Effector memory CD8-positive, alpha-beta T cell (primary cell): ENCODE results near the gene TPSG1.
"Not testable (repeated sequence)": the region's sequence is repeated elsewhere in the genome, so short reads cannot be mapped to it uniquely, and the experiment has no call there.

Source experiments
- ATAC-seq: fragments of 150-1000 bp; cut with Tn5 transposase; replicated peaks from 2 replicates; pipeline ENCODE4 v1.10.0; 2021; ENCODE audit warnings: mild to moderate bottlenecking, moderate library complexity
- DNase-seq, 3 experiments: peaks; one replicate each; pipeline ENCODE4 v3.0.0; 2021
- H3K27ac Mint-ChIP-seq, 2 donors: one replicate each; pipeline ENCODE4 v1.8.0; 2022; ENCODE audit warnings: mild to moderate bottlenecking in 2 of 2, mixed read lengths in 2 of 2, moderate library complexity in 2 of 2
- H3K27me3 Mint-ChIP-seq, 2 donors: one replicate each; pipeline ENCODE4 v1.8.0; 2022; ENCODE audit warnings: mixed read lengths in 2 of 2
- H3K36me3 Mint-ChIP-seq: one replicate; pipeline ENCODE4 v1.8.0; 2022; ENCODE audit warnings: mild to moderate bottlenecking, moderate library complexity, mixed read lengths; ENCODE audit not compliant: insufficient read depth
- H3K4me1 Mint-ChIP-seq, 2 donors: one replicate each; pipeline ENCODE4 v1.8.0; 2022; ENCODE audit warnings: low read depth in 2 of 2, mixed read lengths in 2 of 2
- H3K4me3 Mint-ChIP-seq, 2 donors: one replicate each; pipeline ENCODE4 v1.8.0; 2022; ENCODE audit warnings: mild to moderate bottlenecking in 2 of 2, mixed read lengths in 2 of 2, moderate library complexity in 2 of 2
- H3K9me3 Mint-ChIP-seq, 2 donors: one replicate each; pipeline ENCODE4 v1.8.0; 2022; ENCODE audit warnings: mixed read lengths in 2 of 2
- total RNA-seq, 9 experiments: gene quantifications; one replicate each; lab custom pipeline; 2026; lab: John Stamatoyannopoulos, UW

Gene TPSG1
- 0 reads per million in 9 experiments for total RNA-seq

GRCh38 chr16:1225051-1225451 is at the start of gene TPSG1:
Gene TPSG1 (minus strand): TSS chr16:1225268. CDS start chr16:1225252, 16 bp downstream.
- peaks cover 0 to 1% of the 10 kb centered on the region in 2 donors for H3K4me1 Mint-ChIP-seq
- no peak for DNase-seq
- no peaks in the 10 kb centered on the region for H3K9me3 Mint-ChIP-seq
- H3K4me3 Mint-ChIP-seq, result no peak within 1 kb of the TSS
- H3K36me3 Mint-ChIP-seq, result no peaks in the 10 kb centered on the region
- H3K27ac Mint-ChIP-seq, result no peak within 1 kb of the TSS
- H3K27me3 Mint-ChIP-seq, result peaks cover 10 to 25% of the 10 kb centered on the region in 2 donors
- ATAC-seq, result no peak

DNA sequence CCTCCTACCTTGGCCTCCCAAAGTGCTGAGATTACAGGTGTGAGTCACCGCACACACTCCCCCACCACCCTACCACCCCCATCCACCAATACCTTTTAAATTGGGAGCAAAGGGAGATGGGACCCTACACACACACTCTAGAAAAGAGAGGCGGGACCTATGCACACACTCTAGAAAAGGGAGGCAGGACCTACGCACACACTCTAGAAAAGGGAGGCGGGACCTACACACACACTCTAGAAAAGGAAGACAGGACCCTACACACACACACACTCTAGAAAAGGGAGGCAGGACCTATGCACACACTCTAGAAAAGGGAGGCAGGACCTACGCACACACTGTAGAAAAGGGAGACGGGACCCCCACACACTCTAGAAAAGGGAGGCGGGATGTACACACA is 49.7 kb upstream of the TPSG1 start:
- Mint-ChIP-seq H3K27ac (no peak overlapping the region), H3K36me3 (peaks cover 2% of the 10 kb centered on the region), H3K4me1 (peaks cover 0 to 6% of the 10 kb centered on the region in 2 donors), H3K4me3 (no peak overlapping the region), H3K27me3 (peaks cover 26 to 84% of the 10 kb centered on the region in 2 donors), H3K9me3 (no peaks in the 10 kb centered on the region)
- DNase-seq, result no peak
- no peak for ATAC-seq

DNA sequence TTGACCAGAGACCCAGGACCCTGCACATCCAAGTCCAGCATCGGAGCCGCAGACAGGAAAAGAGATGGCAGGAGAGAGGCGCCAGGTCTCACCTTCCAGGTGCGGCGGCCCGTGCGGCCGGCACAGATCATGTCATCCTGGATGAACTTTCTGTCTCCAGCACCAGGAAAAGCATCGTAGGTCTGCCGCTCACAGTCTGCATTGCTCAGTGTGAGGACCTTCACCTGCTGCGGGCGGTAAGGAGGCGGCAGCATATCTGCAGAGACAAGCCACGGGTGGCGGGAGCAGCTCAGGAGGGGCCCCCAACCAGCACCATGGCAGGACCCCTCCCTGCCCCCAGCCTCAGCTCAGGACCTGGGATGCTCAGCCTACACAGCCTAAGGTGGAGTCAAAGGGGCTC is 48.7 kb upstream of the TPSG1 start:
- H3K27me3 Mint-ChIP-seq, result peaks cover 29 to 83% of the 10 kb centered on the region in 2 donors
- ATAC-seq, result no peak
- H3K4me3 Mint-ChIP-seq, result no peak overlapping the region

DNA sequence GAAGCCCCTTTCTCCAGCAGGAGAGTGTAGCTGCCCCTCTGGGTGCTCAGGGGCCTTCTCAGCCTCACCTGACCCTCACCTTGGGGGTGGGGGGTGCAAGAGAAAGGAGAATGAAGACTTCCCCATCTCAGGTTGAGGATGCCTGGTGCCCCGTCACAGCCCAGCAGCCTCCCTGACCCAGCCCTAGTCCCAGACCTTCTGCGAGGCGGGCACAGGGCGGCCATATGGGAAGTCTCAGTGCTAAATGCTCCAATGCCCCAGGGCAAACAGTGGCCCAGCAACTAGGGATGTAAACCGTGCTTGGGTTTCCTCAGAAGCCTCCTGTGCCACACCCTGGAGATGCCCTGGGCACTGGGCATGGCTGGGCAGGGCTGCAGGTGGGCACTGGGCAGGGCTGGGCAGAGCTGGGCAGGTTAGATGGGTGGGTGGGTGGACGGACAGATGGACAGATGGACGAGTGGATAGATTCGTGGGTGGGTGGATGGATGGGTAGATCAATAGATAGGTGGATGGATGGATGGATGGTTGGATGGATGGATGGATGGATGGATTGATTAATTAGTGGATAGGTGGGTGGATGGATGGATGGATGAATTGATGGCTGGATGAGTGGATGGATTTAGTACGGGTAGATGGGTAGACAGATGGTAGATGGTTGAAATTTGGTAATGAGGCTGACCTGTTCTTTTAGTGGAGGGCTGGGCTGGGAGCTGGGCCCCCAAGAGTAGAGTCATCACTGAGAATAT is 47.6 kb upstream of the TPSG1 start:
- H3K36me3 Mint-ChIP-seq, result no peaks in the 10 kb centered on the region
- H3K9me3 Mint-ChIP-seq, result no peaks in the 10 kb centered on the region
- H3K27me3 Mint-ChIP-seq, result peaks cover 25 to 71% of the 10 kb centered on the region in 2 donors
- H3K4me1 Mint-ChIP-seq, result peaks cover 0 to 6% of the 10 kb centered on the region in 2 donors
- no peak for DNase-seq
- H3K4me3 Mint-ChIP-seq, result no peak overlapping the region
- H3K27ac Mint-ChIP-seq, result no peak overlapping the region
- ATAC-seq, result no peak

More for the DNA sequence above, 48.7 kb upstream of the TPSG1 start:
- Mint-ChIP-seq H3K36me3 (no peaks in the 10 kb centered on the region), H3K9me3 (no peaks in the 10 kb centered on the region), H3K4me1 (peaks cover 0 to 6% of the 10 kb centered on the region in 2 donors), H3K27ac (no peak overlapping the region)
- no peak for DNase-seq

DNA sequence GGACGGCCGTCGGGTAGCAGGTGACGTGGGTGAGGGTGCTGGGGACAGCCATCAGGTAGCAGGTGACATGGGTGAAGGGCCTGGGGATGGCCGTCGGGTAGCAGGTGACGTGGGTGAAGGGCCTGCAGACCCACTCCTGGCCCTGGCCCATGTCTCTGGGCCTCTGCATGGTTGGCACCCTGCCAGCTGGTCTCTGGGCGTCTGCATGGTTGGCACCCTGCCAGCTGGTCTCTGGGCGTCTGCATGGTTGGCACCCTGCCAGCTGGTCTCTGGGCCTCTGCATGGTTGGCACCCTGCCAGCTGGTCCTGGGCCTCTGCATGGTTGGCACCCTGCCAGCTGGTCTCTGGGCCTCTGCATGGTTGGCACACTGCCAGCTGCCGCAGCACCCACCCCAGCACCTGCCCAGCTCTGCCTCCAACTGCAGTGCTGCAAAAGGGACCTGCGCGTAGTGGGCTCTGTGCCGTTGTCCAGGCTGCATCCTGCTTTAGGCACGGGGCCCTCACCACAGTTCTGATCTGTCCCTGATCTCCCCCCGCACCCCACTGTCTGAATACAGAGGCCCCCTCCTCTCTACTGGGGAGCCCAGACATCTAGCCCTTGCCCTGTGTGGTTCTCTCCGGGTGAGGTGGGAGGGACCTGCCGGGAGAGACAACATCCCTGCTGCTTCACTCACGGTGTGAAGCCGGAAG is 46.8 kb upstream of the TPSG1 start:
- not testable (repeated sequence) for H3K4me1 Mint-ChIP-seq, H3K9me3 Mint-ChIP-seq, H3K27ac Mint-ChIP-seq, DNase-seq, H3K4me3 Mint-ChIP-seq, H3K36me3 Mint-ChIP-seq, ATAC-seq
- peaks cover 23 to 66% of the 10 kb centered on the region in 2 donors for H3K27me3 Mint-ChIP-seq

- H3K27me3 Mint-ChIP-seq, result peaks cover 23 to 66% of the 10 kb centered on the region in 2 donors
- no peaks in the 10 kb centered on the region for H3K9me3 Mint-ChIP-seq
- no peak for DNase-seq
- peaks cover 0 to 6% of the 10 kb centered on the region in 2 donors for H3K4me1 Mint-ChIP-seq
- no peak for ATAC-seq
- H3K27ac Mint-ChIP-seq, result no peak overlapping the region
- peaks cover 3% of the 10 kb centered on the region for H3K36me3 Mint-ChIP-seq
- H3K4me3 Mint-ChIP-seq, result no peak overlapping the region
Measured at GRCh38 chr16:1271380-1271723, 46.3 kb upstream of the TPSG1 start.

- H3K27ac Mint-ChIP-seq, H3K4me3 Mint-ChIP-seq, DNase-seq, H3K36me3 Mint-ChIP-seq, ATAC-seq, H3K9me3 Mint-ChIP-seq, H3K4me1 Mint-ChIP-seq: not testable (repeated sequence)
- peaks cover 23 to 47% of the 10 kb centered on the region in 2 donors for H3K27me3 Mint-ChIP-seq
Measured at GRCh38 chr16:1269418-1269817, 44.4 kb upstream of the TPSG1 start.

DNA sequence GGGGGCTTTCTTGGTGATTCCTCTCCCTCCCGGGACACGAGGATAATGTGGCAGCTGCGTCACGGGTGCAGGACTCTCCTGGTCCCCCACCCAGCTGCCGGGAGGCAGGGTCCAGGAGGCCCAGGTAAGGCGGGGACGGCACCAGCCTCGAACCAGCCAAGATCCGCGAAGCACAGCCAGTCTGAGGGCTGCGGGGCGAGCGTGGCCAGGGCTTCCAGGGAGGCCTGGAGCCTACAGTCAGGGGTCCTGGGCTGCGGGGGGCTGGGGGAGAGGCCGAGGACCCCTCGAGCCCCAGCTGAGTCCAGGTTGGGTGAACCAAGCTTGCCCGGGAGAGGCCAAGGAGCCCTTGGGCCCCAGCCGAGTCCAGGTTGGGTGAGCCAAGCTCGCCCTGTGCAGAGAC is 40.8 kb upstream of the TPSG1 start:
- Mint-ChIP-seq H3K27ac (no peak overlapping the region), H3K27me3 (peaks cover 17 to 36% of the 10 kb centered on the region in 2 donors), H3K36me3 (peaks cover 3% of the 10 kb centered on the region), H3K9me3 (no peaks in the 10 kb centered on the region), H3K4me3 (no peak overlapping the region), H3K4me1 (no peaks in the 10 kb centered on the region)
- DNase-seq, result no peak
- ATAC-seq, result no peak

DNA sequence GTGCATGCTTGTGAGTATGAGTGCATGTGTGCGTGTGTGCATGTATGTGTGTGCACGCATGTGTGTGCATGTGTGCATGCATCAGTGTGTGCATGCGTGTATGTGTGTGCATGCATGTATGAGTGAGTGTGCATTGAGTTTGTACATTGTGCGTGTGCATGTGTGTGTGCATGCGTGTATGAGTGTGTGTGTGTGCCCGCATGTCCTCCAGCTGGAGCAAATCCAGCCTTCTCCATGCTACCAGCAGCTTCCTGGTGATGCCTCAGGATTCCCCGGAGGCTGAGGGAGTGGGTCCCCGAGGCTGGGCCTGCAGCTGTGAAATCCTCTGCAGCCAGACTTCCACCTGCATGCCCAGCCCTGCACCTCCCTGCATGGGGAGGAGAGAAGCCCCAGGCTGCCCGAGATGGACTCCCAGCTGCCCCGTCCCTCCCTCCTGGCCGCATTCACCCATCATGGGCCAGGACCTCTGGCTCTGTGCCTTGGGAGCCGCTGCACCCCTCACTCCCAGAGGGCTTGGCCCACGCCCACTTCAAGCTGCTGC is 40.1 kb upstream of the TPSG1 start:
- no peak for ATAC-seq
- no peak overlapping the region for H3K4me3 Mint-ChIP-seq

DNA sequence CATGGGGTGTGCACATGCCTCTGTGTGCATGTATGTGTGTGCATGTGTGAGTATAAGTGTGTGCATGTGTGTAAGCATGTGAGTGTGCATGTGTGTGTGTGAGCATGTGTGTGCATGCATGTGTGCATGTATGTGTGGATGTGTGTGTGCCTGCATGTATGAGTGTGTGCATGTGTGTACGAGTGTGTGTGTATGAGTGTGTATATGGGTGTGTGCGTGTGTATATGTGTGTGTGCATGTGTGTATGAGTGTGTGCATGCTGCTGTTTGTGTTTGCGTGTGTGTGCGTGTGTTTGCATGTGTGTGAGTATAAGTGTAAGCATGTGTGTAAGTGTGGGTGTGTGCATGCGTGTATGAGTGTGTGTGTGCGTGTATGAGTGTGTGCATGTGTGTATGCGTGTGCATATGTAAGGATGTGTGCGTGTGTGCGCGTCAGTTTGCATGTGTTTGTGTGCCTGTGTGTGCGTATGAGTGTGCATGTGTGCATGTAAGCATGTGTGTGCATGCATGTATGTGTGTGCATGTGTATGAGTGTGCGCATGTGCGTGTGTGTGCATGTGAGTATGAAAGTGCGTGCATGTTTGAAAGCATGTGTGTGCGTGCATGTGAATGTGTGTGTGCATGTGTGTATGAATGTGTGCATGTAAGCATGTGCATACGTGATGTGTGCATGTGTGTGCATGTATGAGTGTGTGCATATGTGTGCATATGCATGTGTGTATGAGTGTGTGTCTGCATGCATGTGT is 39.4 kb upstream of the TPSG1 start:
- no peak for ATAC-seq
- Mint-ChIP-seq H3K4me1 (no peaks in the 10 kb centered on the region), H3K27ac (no peak overlapping the region)

More for the DNA sequence above, 40.1 kb upstream of the TPSG1 start:
- no peak for DNase-seq
- no peak overlapping the region for H3K27ac Mint-ChIP-seq
- H3K36me3 Mint-ChIP-seq, result peaks cover 3% of the 10 kb centered on the region
- H3K9me3 Mint-ChIP-seq, result no peaks in the 10 kb centered on the region
- no peaks in the 10 kb centered on the region for H3K4me1 Mint-ChIP-seq
- H3K27me3 Mint-ChIP-seq, result peaks cover 18 to 36% of the 10 kb centered on the region in 2 donors

DNA sequence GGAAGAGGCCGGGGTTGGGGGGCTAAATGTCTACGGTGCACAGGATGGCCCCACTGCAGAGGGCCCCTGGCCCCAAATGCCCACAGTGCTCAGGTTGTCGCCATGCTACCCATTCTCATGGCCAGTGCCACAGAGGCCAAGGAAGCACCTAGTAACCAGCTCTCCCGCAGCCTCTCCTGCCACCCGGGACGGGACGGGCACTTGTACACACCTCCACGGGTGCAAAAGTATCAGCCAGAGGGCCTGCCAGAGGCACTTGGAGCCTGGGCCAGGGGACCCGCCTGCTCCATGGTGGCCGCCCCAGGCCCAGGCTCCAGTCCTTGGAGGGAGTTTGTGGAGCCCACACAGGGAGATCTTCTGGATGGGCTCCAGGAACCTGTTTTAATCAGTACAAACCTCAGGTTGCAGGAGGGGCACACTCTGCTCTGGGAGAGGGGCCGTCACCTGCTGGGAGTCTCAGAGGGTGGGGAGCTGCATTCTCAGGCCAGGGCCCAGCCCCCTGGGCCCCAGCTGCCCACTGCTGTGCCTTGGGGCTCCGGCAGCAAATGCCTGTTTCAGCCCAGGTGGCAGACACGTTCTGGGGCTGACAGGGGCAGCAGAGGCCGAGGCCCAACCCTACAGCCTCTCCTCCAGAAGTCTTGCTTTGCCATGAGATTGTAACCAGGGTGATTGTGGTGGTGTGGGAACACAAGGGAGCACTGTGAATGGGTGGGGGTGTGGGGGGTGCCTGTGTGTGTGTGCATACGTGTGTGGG is 38.7 kb upstream of the TPSG1 start:
- H3K9me3 Mint-ChIP-seq, result no peaks in the 10 kb centered on the region
- ATAC-seq (no peak), DNase-seq (no peak)
- H3K4me3 Mint-ChIP-seq, result no peak overlapping the region
- H3K36me3 Mint-ChIP-seq, result peaks cover 3% of the 10 kb centered on the region
- H3K27ac Mint-ChIP-seq, result no peak overlapping the region
- H3K27me3 Mint-ChIP-seq, result peaks cover 20 to 35% of the 10 kb centered on the region in 2 donors
- H3K4me1 Mint-ChIP-seq, result peaks cover 4% of the 10 kb centered on the region in 2 donors

More for the DNA sequence above, 39.4 kb upstream of the TPSG1 start:
- H3K4me3 Mint-ChIP-seq, result no peak overlapping the region
- no peak for DNase-seq
- H3K9me3 Mint-ChIP-seq, result no peaks in the 10 kb centered on the region
- peaks cover 3% of the 10 kb centered on the region for H3K36me3 Mint-ChIP-seq
- peaks cover 15 to 34% of the 10 kb centered on the region in 2 donors for H3K27me3 Mint-ChIP-seq

DNA sequence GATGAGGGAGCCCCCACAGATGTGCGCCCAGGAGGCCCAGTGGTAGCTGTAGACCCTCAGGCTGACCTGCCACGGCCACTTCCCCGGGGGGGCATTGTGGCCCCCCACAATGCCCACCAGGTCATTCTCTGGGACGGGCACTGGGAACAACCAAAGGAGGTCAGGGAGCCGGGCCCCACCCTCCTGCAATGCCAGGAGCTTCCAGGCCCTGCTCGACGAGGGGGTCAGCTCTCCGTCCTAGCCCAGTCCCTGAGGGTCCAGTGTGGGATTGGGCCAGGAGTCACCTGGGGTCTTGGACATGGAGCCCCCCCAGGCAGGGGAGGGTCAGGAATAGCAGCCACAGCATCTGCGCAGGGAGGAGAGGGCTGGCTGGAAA is 37.8 kb upstream of the TPSG1 start:
- Mint-ChIP-seq H3K4me3 (no peak overlapping the region), H3K27me3 (peaks cover 21 to 44% of the 10 kb centered on the region in 2 donors), H3K4me1 (peaks cover 4% of the 10 kb centered on the region in 2 donors), H3K9me3 (no peaks in the 10 kb centered on the region), H3K27ac (no peak overlapping the region), H3K36me3 (peaks cover 3% of the 10 kb centered on the region)
- DNase-seq (no peak), ATAC-seq (no peak)
